Stimulated activated naive CD8-positive, alpha-beta T cell treated with anti-CD3 and anti-CD28 coated beads, Interleukin-15, Interleukin-2, amounts not matched to agents 100 U/mL and 50 U/mL, for 24 hours (primary cell): Measurements from ENCODE around the gene SLC17A7.
A peak's percentile ranks its signal among the peaks of the same experiment; 100 is the strongest.
"Not testable (repeated sequence)": the region's sequence is repeated elsewhere in the genome, so short reads cannot be mapped to it uniquely, and the experiment has no call there.

Experiments used
- ATAC-seq: fragments of 150-1000 bp; cut with Tn5 transposase; one replicate; pipeline ENCODE4 v1.10.0; 2021
- DNase-seq: peaks from one replicate; pipeline ENCODE4 v3.0.0; 2021

Gene SLC17A7

DNA sequence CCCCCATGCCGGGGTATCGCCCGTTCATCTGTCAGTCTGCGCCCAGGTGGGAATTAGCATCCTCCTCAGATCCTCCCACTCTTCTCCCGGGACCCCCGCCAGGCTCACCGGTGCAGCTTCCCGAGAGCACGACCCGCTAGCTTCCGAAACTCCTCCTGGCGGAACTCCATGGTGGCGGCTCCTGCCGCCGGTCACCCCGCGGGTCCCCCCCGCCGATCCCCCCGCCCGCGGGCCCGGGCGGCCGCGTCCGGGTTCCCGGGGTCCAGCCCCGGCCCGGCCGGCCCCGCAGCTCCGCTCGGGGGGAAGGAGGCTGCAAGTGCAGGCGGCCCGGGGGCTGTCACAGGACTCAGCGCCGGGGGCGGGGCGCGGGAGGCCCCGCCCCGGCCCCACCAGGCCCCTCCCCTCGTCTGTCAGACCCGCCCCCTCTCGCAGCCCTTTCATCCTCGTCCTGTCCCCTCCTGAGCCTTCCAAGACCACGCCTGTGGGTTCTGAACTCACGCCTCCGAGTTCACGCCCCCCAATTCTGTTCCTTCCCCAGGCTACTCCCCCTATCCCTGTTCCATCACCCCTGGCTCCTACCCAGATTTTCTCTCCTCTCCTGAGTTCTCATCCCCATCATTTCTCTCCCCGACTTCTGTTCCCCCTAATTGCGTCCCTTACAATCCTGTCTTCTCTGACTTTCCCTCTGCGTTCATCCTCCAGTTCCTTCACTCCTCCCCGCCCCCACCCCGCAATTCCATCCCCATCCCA, at the start of gene SLC17A7:
TSS of gene SLC17A7 (minus strand) at position 318 of the 750 bp plus-strand sequence. CDS start at position 170, 148 bp downstream.
- ATAC-seq: no peak
- peak; percentile 62 for DNase-seq

GRCh38 chr19:49490287-49491029, 49.1 kb upstream of the SLC17A7 start:
- DNase-seq: no peak
- ATAC-seq: no peak

DNA sequence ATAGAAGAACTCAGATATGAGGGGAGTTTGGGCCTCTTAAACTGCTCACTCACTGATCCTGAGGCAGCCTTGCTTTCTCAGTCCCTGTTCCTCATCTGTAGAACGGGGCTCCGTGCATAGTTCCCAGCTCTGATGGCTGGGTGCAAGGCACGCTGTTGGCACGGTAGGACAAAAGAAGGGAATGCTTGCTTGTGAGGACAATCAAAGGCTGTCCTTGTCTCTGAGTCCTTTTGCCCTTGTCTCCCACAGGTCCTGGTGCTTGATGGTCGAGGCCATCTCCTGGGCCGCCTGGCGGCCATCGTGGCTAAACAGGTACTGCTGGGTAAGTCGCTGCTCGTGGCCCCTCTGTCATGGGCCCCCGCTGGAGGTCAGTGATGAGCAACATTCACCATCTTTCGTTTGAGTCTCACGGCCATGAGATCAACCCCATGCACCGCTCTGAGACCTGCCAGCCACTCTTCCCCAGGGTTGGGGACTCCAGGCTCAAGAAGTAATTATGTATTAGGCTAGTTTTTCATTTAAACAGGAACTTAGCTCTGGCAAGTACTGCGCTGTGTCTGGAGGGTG, 48.4 kb upstream of the SLC17A7 start:
- ATAC-seq (no peak), DNase-seq (peak; percentile 42)

- no peak for ATAC-seq
- DNase-seq: no peak
Observed at GRCh38 chr19:49488863-49489537, 47.7 kb upstream of the SLC17A7 start.

DNA sequence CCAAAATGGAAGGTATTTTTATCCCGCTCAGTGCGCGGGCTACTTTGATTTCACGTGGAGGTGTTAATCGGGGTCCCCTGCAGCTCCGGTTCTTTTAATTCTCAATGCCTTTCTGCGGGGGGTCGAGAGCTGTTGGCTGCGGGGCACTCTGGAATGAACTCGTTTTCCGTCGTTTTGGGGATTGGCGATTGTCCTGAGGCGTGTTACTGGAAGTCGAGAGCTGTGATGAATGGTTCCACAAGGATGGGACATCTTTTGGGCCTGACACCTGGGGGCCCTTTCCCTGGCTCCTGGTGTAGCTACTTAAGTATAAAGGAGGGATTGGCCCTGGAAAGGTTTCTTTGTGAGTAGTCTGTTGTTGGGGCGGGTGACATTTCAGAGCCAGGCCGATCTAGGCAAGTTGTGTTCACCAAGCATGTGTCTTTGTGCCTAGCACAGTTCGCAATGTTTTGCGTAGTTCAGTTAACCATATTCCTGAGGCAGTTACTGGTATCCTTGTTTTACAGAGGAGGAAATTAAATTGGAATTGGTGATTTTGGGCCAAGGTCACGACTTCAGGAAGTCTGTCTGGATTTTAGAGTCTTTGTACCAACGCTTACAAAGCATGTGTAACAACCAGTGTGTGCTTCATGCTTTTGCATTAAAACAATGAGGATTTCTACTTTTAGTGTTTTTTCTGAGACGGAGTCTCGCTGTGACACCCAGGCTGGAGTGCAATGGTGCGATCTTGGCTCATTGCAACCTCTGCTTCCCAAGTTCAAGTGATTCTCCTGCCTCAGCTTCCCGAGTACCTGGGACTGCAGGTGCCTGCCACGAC, 46.9 kb upstream of the SLC17A7 start:
- no peak for ATAC-seq
- no peak for DNase-seq

- DNase-seq (peak; percentile 100), ATAC-seq (peak; percentile 88)
Observed at GRCh38 chr19:49487277-49488045, 46.1 kb upstream of the SLC17A7 start, which contains the start of gene RPL13A. TSS of gene RPL13A (plus strand) at chr19:49487608. CDS start at chr19:49487630, 22 bp downstream.

- DNase-seq (no peak), ATAC-seq (no peak)
Observed at GRCh38 chr19:49486710-49487276, 45.5 kb upstream of the SLC17A7 start.

DNA sequence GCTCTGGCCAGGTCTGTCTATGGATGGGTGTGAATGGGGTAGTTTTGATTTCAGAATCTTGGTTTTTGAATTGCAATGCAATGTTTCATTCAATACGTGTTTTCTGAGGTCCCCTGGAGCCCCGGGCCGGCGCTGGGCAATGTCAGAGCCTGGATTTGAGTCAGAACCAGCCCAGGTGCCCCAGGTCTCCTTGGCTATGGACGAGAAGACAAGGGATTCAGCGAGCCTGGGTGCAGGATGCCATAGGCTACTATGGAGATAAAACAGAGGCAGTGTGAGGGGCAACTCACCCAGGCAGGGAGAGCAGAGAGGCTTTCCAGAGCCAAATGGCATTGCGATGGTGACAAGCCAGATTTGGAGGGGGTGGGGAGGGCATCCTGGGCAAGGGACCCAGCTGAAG, 44.9 kb upstream of the SLC17A7 start:
- no peak for ATAC-seq

GRCh38 chr19:49481020-49481683, 39.8 kb upstream of the SLC17A7 start:
- ATAC-seq (no peak), DNase-seq (no peak)

More for the DNA sequence above, 44.9 kb upstream of the SLC17A7 start:
- DNase-seq: no peak

DNA sequence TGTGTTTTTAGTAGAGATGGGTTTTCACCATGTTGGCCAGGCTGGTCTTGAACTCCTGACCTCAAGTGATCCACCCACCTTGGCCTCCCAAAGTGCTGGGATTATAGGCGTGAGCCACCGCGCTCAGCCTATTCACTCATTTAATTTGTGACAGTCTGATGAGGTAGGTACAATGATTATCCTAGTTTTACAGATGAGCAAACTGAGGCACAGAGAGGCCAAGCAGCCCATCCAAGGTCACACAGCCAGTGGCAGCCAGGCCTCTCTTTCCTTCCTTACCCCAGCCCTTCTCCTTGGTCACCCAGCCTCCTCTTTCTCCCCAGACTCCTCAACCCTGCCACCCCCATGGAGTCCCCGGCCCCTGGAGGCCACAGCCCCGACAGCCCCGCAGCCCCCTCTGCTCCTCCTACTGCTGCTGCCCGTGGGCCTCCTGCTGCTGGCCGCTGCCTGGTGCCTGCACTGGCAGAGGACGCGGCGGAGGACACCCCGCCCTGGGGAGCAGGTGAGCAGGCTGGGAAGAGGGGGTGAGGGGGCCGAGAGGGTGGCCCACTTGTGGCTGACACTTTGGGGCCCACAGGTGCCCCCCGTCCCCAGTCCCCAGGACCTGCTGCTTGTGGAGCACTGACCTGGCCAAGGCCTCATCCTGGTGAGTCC, 38.8 kb upstream of the SLC17A7 start:
- ATAC-seq: no peak
- DNase-seq: no peak

- ATAC-seq (peak; percentile 76), DNase-seq (peak; percentile 88)
Observed at GRCh38 chr19:49475995-49476880, 34.9 kb upstream of the SLC17A7 start.

GRCh38 chr19:49475191-49475917, 34.0 kb upstream of the SLC17A7 start:
- DNase-seq: no peak
- ATAC-seq: no peak

- ATAC-seq: no peak
- no peak for DNase-seq
Observed at GRCh38 chr19:49474542-49474924, 33.2 kb upstream of the SLC17A7 start.

DNA sequence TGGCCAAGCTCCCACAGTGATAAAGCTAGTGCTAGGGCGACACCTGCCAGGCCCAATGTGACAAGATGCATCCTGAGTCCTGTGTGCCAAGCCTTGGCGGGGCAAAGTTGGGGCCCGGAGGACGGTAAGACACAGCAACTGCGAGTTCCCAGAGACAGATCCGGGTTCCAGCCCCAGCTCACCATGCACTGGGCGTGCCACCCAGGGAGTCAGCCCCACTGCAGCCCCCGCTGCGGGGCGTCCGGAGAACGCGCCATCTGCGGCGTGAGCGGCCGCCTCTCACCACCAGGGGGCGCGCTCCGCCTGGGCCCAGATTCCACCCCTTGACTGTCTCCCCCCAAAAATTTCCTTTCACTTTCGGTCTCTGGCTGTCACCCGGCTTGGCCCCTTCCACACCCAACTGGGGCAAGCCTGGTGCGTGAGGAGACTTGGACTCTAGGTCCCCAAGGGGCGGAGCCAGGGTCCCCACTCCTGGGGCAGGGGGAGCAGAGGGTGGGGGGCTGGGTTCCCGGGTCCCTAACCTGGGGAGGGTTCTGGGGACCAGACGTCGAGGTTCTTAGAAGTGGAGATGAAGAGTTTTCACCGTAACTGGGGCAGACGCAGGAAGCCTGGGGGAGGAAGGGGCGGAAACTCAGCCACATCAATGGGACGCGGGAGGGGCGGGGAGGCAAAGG, 32.7 kb upstream of the SLC17A7 start, which contains the start of gene FLT3LG:
TSS of gene FLT3LG (plus strand) at position 348 of the 674 bp plus-strand sequence. CDS start 425 bp downstream, outside the sequence.
- ATAC-seq: peak; percentile 56
- peak; percentile 92 for DNase-seq

GRCh38 chr19:49473501-49473867, 32.2 kb upstream of the SLC17A7 start:
- DNase-seq, ATAC-seq: not testable (repeated sequence)

DNA sequence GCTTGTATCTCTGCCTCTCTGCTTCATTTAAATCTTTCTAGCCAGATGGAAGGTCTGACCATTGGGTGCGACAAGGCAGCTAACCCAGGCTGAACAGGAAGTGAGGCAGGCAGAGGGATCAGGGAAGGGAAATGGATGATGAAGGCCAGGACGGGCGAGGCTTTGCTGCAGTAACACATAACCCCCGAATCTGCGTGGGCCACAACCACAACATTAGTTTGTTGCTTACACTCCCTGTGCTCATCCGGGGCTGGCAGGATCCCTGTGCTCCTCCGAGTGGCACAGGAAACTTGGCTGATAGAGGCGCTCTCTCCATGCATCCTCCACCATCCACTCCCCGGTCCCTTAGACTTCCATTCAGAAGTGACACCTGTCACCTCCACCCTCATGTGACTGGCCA, 31.6 kb upstream of the SLC17A7 start:
- peak; percentile 36 for DNase-seq
- ATAC-seq: no peak

DNA sequence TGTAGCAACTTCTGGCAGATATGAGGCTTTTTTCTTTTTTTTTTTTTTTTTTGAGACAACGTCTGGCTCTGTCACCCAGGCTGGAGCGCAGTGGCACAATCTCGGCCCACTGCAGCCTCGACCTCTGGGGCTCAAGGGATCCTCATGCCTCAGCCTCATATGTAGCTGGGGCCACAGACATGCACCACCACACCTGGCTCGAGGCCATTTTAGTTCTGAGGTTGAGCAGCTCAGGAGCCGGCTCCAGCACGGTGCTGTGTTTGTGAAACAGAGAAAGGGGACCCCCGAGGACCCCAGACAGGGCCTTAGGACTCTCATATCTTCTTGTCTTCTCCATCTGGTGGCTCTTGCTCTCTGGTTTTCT, 29.3 kb upstream of the SLC17A7 start:
- ATAC-seq (no peak), DNase-seq (no peak)
